Keratinocyte (primary cell): ENCODE results near the gene SDK1. TPM values are rescaled to one million over a fixed set of nuclear protein-coding genes. Genes with fewer than 3 reads are reported as not detected.

Experiments used
- DNase-seq: peaks from one replicate; pipeline ENCODE4 v3.0.0-alpha.2; 2011; ENCODE audit warnings: low read depth, missing footprints, low spot score
- FAIRE-seq: peaks from 2 replicates; lab custom pipeline; 2011; peaks lifted over from hg19 to GRCh38; lab: Jason Lieb, UNC
- H2AFZ ChIP-seq: 2 replicates; pipeline ENCODE4 v1.6.0; 2012; ENCODE audit warnings: low read length, control low read depth, inconsistent platforms; ENCODE audit not compliant: control insufficient read depth
- H3K27ac ChIP-seq: 2 replicates; pipeline ENCODE4 v1.5.1; 2011; ENCODE audit warnings: low read length; ENCODE audit not compliant: control insufficient read depth, insufficient read depth
- H3K27me3 ChIP-seq: 3 replicates; pipeline ENCODE4 v1.6.0; 2011; ENCODE audit warnings: low read length; ENCODE audit not compliant: control insufficient read depth, insufficient read depth; ENCODE audit errors: extremely low read depth
- H3K36me3 ChIP-seq, 2 experiments: 2 replicates in 1 of 2; 3 replicates in 1 of 2; pipeline ENCODE4 v1.5.1; 2011; ENCODE audit warnings: low read length in 2 of 2, mild to moderate bottlenecking in 1 of 2; ENCODE audit not compliant: control insufficient read depth in 2 of 2, insufficient read depth in 2 of 2; ENCODE audit errors: extremely low read depth in 1 of 2
- H3K4me1 ChIP-seq: 3 replicates; pipeline ENCODE4 v1.5.1; 2011; ENCODE audit warnings: low read length; ENCODE audit not compliant: control insufficient read depth, insufficient read depth; ENCODE audit errors: extremely low read depth
- H3K4me2 ChIP-seq: 3 replicates; pipeline ENCODE4 v1.6.0; 2011; ENCODE audit warnings: low read depth, low read length; ENCODE audit not compliant: control insufficient read depth, insufficient read depth; ENCODE audit errors: extremely low read depth
- H3K4me3 ChIP-seq, 3 experiments: fragments of 200-600 bp in 1 of 3; sonication (generic) in 1 of 3; 2 replicates in 2 of 3; 3 replicates in 1 of 3; pipeline ENCODE4 v1.5.1; 2011 to 2016; ENCODE audit warnings: low read length in 3 of 3, mild to moderate bottlenecking in 3 of 3, control low read depth in 2 of 3, inconsistent platforms in 1 of 3, low read depth in 1 of 3, mixed read lengths in 1 of 3, mixed run types in 1 of 3, moderate library complexity in 1 of 3; ENCODE audit not compliant: control insufficient read depth in 2 of 3, insufficient read depth in 2 of 3; ENCODE audit errors: extremely low read depth in 1 of 3
- H3K79me2 ChIP-seq: 2 replicates; pipeline ENCODE4 v1.6.0; 2012; ENCODE audit warnings: low read length; ENCODE audit not compliant: control insufficient read depth, insufficient read depth
- H3K9ac ChIP-seq: 3 replicates; pipeline ENCODE4 v1.6.0; 2011; ENCODE audit warnings: low read length; ENCODE audit not compliant: control insufficient read depth, insufficient read depth; ENCODE audit errors: extremely low read depth
- H3K9me1 ChIP-seq: 3 replicates; pipeline ENCODE4 v1.6.0; 2011; ENCODE audit warnings: low read length; ENCODE audit not compliant: control insufficient read depth, insufficient read depth; ENCODE audit errors: extremely low read depth
- H3K9me3 ChIP-seq: 2 replicates; pipeline ENCODE4 v1.5.1; 2012; ENCODE audit warnings: low read depth, low read length; ENCODE audit not compliant: control insufficient read depth
- H4K20me1 ChIP-seq: 3 replicates; pipeline ENCODE4 v1.6.0; 2011; ENCODE audit warnings: low read length; ENCODE audit not compliant: control insufficient read depth, insufficient read depth; ENCODE audit errors: extremely low read depth
- EZH2 ChIP-seq: IDR thresholded peaks from one replicate; pipeline ENCODE4 v1.6.1; 2012; ENCODE audit warnings: inconsistent platforms, mild to moderate bottlenecking, low read length, moderate library complexity
- dilution Hi-C: fragments of 300-500 bp; cut with MboI; formaldehyde crosslinking; loops from one replicate; pipeline ENCODE4 v1.7.0; 2020; ENCODE audit warnings: low sequenced_read_pairs; ENCODE audit not compliant: extremely low pct_ligation_motif_present
- polyA plus RNA-seq, 5 experiments: library from polyadenylated mRNA; depleted of rRNA in 3 of 5; stranded (reverse) in 3 of 5; stranded (forward) in 1 of 5; unstranded in 1 of 5; fragments of >200 nt; gene quantifications; 1 replicate in 1 of 5; 2 replicates in 3 of 5; 3 replicates in 1 of 5; pipeline versions ENCODE4 v1.2.1 to v1.2.3, GENCODE V29; 2011 to 2012; ENCODE audit warnings: missing spikeins in 2 of 5, low read depth in 1 of 5, low replicate concordance in 1 of 5
- TF ChIP-seq, protein P1 (sequence below), 3 experiments: IDR thresholded peaks in 1 of 3; conservative IDR thresholded peaks in 1 of 3; optimal IDR thresholded peaks in 1 of 3; 2 replicates in 2 of 3; 3 replicates in 1 of 3; pipeline versions ENCODE3 to v1.5.1; 2011; ENCODE audit warnings: low read length in 3 of 3, mild to moderate bottlenecking in 3 of 3, moderate library complexity in 2 of 3, control low read depth in 1 of 3, inconsistent platforms in 1 of 3; ENCODE audit not compliant: insufficient read depth in 2 of 3; ENCODE audit errors: extremely low read depth in 1 of 3

SDK1 gene
- polyA plus RNA-seq, 1 donor (not counting 4 experiments of a cell fraction or from before 2014, with no cell fraction given) = 0.66 TPM

DNA sequence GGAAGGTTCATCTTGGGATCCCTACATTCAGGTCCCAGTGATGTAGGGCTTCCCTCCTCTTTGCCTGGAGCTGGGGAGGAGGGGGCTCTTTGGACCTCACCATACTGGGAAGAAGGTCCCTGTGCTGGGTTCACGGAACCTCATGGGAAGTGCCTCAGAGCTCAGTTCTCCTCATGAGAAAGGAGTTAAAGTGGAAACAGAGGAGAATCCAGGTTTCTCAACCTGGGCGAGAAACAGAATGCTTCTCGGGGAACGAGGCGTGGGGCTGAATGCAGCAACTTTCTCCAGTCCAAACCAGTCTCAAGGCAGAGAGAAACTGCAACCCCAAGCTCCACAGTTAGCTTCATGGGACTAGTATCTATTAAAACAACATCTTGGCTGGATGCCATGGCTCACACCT lies 998.4 kb downstream of the SDK1 start:
- Histone ChIP-seq H3K9me1 (no peaks in the 10 kb centered on the region), H3K4me1 (no peaks in the 10 kb centered on the region), H2AFZ (no peak overlapping the region), H3K4me3 (no peak overlapping the region), H4K20me1 (no peaks in the 10 kb centered on the region), H3K36me3 (no peaks in the 10 kb centered on the region), H3K27me3 (no peaks in the 10 kb centered on the region), H3K27ac (no peak overlapping the region), H3K4me2 (no peak overlapping the region), H3K9ac (no peak overlapping the region), H3K79me2 (no peaks in the 10 kb centered on the region), H3K9me3 (no peaks in the 10 kb centered on the region)
- TF ChIP-seq EZH2 = no peak
- TF ChIP-seq, protein P1, sequence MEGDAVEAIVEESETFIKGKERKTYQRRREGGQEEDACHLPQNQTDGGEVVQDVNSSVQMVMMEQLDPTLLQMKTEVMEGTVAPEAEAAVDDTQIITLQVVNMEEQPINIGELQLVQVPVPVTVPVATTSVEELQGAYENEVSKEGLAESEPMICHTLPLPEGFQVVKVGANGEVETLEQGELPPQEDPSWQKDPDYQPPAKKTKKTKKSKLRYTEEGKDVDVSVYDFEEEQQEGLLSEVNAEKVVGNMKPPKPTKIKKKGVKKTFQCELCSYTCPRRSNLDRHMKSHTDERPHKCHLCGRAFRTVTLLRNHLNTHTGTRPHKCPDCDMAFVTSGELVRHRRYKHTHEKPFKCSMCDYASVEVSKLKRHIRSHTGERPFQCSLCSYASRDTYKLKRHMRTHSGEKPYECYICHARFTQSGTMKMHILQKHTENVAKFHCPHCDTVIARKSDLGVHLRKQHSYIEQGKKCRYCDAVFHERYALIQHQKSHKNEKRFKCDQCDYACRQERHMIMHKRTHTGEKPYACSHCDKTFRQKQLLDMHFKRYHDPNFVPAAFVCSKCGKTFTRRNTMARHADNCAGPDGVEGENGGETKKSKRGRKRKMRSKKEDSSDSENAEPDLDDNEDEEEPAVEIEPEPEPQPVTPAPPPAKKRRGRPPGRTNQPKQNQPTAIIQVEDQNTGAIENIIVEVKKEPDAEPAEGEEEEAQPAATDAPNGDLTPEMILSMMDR (optimal IDR thresholded peaks at IDR 0.05 in 1 of 3, IDR thresholded peaks at IDR 0.05 in 1 of 3, conservative IDR thresholded peaks at IDR 0.05 in 1 of 3; ENCODE audit: extremely low read depth in 1 of 3, insufficient read depth in 2 of 3, low read length in 3 of 3) = no peak
- DNase-seq (no peak), FAIRE-seq (no peak)
- dilution Hi-C loops = no loop called here

DNA sequence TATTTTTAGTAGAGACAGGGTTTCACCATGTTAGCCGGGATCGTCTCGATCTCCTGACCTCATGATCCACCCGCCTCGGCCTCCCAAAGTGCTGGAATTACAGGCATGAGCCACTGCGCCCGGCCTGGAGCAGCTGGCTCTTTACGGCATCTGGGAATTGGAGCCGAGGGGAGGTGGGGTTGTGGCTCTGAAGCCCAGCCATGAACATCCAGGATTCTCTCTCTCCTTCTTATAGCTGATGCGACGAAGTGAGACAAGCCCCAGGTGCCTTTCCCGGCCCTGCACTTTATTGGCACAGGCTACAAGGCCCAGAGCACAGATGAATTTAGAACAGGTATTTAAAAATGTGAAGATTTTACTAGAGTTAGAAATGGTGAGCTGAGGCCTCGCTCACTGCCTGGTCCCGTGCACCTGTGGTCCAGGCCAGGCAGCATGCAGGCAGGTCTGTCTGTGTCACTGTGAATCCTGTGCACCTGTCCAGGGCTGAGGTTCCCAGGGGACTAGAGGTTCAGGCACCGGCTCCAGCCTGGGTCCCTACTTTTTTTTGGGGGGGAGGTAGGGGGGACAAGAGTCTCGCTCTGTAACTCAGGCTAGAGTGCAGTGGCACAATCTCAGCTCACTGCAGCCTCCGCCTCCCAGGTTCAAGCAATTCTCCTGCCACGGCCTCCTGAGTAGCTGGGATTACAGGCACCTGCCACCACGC lies 1001.3 kb downstream of the SDK1 start:
- no peak for DNase-seq
- no peak for FAIRE-seq

More for the DNA sequence above, 1001.3 kb downstream of the SDK1 start:
- no peaks in the 10 kb centered on the region for H3K4me1 ChIP-seq
- no peaks in the 10 kb centered on the region for H3K9me1 ChIP-seq
- H3K27ac ChIP-seq = no peak overlapping the region
- H2AFZ ChIP-seq = no peak overlapping the region
- H3K27me3 ChIP-seq = no peaks in the 10 kb centered on the region
- no peaks in the 10 kb centered on the region for H4K20me1 ChIP-seq
- H3K4me2 ChIP-seq = no peak overlapping the region
- dilution Hi-C loops = no loop called here
- no peak overlapping the region for H3K9ac ChIP-seq
- no peak overlapping the region for H3K4me3 ChIP-seq
- no peaks in the 10 kb centered on the region for H3K9me3 ChIP-seq
- no peaks in the 10 kb centered on the region for H3K36me3 ChIP-seq
- no peak for TF ChIP-seq EZH2
- TF ChIP-seq, protein P1 (optimal IDR thresholded peaks at IDR 0.05 in 1 of 3, IDR thresholded peaks at IDR 0.05 in 1 of 3, conservative IDR thresholded peaks at IDR 0.05 in 1 of 3; ENCODE audit: extremely low read depth in 1 of 3, insufficient read depth in 2 of 3, low read length in 3 of 3) = no peak
- H3K79me2 ChIP-seq = no peaks in the 10 kb centered on the region
